Measurements from ENCODE around the gene CNOT8.

DNA sequence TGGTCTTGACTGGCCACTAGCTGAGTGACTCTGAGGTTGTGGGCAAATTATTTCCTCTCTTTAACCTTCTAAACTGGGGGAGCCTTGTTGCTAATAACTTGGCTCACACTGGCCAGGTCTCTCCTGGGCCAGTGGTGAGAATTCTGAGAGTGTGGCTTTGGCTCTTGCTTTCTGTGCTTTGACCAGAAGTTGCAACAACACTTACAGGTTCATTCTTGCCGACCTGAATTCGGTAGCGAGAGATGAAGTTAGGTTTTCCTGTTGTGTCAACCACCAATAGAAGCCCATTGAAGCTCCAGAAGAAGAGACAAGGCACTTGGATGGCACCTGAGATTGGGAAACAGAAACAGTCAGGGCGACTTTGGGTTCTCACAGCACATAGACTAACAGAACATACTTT lies 27.8 kb upstream of the CNOT8 start:
- TF ChIP-seq, protein P1, sequence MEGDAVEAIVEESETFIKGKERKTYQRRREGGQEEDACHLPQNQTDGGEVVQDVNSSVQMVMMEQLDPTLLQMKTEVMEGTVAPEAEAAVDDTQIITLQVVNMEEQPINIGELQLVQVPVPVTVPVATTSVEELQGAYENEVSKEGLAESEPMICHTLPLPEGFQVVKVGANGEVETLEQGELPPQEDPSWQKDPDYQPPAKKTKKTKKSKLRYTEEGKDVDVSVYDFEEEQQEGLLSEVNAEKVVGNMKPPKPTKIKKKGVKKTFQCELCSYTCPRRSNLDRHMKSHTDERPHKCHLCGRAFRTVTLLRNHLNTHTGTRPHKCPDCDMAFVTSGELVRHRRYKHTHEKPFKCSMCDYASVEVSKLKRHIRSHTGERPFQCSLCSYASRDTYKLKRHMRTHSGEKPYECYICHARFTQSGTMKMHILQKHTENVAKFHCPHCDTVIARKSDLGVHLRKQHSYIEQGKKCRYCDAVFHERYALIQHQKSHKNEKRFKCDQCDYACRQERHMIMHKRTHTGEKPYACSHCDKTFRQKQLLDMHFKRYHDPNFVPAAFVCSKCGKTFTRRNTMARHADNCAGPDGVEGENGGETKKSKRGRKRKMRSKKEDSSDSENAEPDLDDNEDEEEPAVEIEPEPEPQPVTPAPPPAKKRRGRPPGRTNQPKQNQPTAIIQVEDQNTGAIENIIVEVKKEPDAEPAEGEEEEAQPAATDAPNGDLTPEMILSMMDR (IDR thresholded peaks at IDR 0.05), result no peak
- no peak for TF ChIP-seq POLR2A (IDR thresholded peaks at IDR 0.05)

Data from lower leg skin (tissue), 3 donors.